ENCODE data around the gene CCDC88C. TPM values are rescaled to one million over a fixed set of nuclear protein-coding genes. Genes with fewer than 3 reads are reported as not detected.

Gene CCDC88C
- total and polyA plus RNA-seq, 2 experiments from 2014 or later: 23.6 to 60.7 TPM

DNA sequence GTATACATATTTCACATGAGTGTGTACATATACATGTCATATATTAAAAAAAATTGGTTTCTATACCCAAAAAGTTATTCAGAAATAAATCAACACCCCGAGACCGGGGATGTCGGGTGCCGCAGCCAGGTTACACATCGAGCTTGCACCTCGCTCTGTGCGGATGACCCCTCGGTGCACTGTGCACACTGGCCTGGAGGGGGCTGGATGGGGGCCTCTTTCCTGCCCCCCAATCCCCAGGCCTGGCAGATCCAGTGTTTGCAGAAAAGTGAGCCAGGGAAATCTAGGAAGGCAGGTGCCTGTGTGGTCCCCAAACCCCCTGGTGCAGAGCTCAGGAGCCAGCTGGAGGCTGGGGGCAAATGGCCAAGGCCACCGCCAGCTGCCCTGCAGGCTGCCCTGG lies 146.0 kb downstream of the CCDC88C start (continued):
- no peak; a peak in 1 of 4 replicates for TF ChIP-seq CTCF (conservative IDR thresholded peaks at IDR 0.05; ENCODE audit: low read depth in 2 of 2)

DNA sequence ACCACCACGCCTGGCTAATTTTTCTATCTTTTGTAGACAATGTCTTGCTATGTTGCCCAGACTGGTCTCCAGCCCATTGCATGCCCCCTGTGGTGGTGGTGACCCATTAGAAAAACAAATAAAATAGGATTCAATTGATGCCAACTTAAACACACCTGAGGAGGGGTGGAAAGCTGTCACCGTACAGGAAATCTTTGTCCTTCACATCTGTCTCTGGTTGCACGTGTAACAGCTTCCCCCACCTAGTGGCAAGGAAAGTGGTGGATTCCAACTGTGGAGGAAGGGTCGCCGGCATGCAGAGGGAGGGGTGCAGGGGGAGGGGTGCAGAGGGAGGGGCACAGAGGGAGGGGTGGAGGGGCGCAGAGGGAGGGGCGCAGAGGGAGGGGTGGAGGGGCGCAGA lies 147.0 kb downstream of the CCDC88C start:
- Mint-ChIP-seq H3K27me3 (ENCODE audit: insufficient read depth, low read depth, poor library complexity) (peaks cover 6% of the 10 kb centered on the region), H3K4me1 (peaks cover 2% of the 10 kb centered on the region; the same call in 1 of the 3 replicates), H3K36me3 (ENCODE audit: low read depth) (peaks cover 5% of the 10 kb centered on the region; the same call in 2 of the 3 replicates), H3K27ac (no peak overlapping the region), H3K4me3 (no peak overlapping the region), H3K9me3 (no peaks in the 10 kb centered on the region; the same call in 2 of the 3 replicates)
- no peaks in the 10 kb centered on the region for H4K20me1 ChIP-seq (replicated peaks; ENCODE audit: insufficient read depth)
- peaks cover 6% of the 10 kb centered on the region; the same call in 1 of the 2 replicates for H3K27me3 ChIP-seq (ENCODE audit: insufficient read depth)
- ATAC-seq (no peak), DNase-seq (ENCODE audit: low spot score) (no peak)
- H3K4me2 ChIP-seq: no peak overlapping the region
- no peak overlapping the region for H3K27ac ChIP-seq (ENCODE audit: low read depth)
- no peaks in the 10 kb centered on the region for H3K79me2 ChIP-seq (replicated peaks; ENCODE audit: insufficient read depth)
- no peak overlapping the region for H2AFZ ChIP-seq
- no peaks in the 10 kb centered on the region for H3K36me3 ChIP-seq (ENCODE audit: insufficient read depth)
- H3K4me3 ChIP-seq: no peak overlapping the region
- no peaks in the 10 kb centered on the region for H3K4me1 ChIP-seq (ENCODE audit: insufficient read depth)
- peak; percentile 8 to 45; a peak in 2 of 4 replicates for TF ChIP-seq CTCF (conservative IDR thresholded peaks at IDR 0.05; ENCODE audit: low read depth in 2 of 2)
- TF ChIP-seq, protein P1, sequence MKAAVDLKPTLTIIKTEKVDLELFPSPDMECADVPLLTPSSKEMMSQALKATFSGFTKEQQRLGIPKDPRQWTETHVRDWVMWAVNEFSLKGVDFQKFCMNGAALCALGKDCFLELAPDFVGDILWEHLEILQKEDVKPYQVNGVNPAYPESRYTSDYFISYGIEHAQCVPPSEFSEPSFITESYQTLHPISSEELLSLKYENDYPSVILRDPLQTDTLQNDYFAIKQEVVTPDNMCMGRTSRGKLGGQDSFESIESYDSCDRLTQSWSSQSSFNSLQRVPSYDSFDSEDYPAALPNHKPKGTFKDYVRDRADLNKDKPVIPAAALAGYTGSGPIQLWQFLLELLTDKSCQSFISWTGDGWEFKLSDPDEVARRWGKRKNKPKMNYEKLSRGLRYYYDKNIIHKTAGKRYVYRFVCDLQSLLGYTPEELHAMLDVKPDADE (IDR thresholded peaks at IDR 0.05): no peak
- no peak for TF ChIP-seq POLR2AphosphoS5 (IDR thresholded peaks at IDR 0.05; ENCODE audit: low read depth)
- TF ChIP-seq JUNB (IDR thresholded peaks at IDR 0.05; ENCODE audit: unreplicated experiment): no peak
- TF ChIP-seq EZH2 (IDR thresholded peaks at IDR 0.05; ENCODE audit: low read depth, unreplicated experiment): no peak
- H3F3A ChIP-seq (replicated peaks; ENCODE audit: low read depth): no peaks in the 10 kb centered on the region
- H3K9me2 ChIP-seq (ENCODE audit: insufficient read depth): no peaks in the 10 kb centered on the region

- H2AFZ ChIP-seq: no peak overlapping the region
- Mint-ChIP-seq H3K27ac (no peak overlapping the region), H3K4me3 (no peak overlapping the region), H3K4me1 (peaks cover 2% of the 10 kb centered on the region; the same call in 1 of the 3 replicates), H3K9me3 (no peaks in the 10 kb centered on the region; the same call in 2 of the 3 replicates), H3K27me3 (ENCODE audit: insufficient read depth, low read depth, poor library complexity) (peaks cover 8% of the 10 kb centered on the region), H3K36me3 (ENCODE audit: low read depth) (peaks cover 5% of the 10 kb centered on the region; the same call in 2 of the 3 replicates)
- DNase-seq (ENCODE audit: low spot score) (no peak), ATAC-seq (no peak)
- H3K4me2 ChIP-seq: no peak overlapping the region
- H3K79me2 ChIP-seq (replicated peaks; ENCODE audit: insufficient read depth): no peaks in the 10 kb centered on the region
- H4K20me1 ChIP-seq (replicated peaks; ENCODE audit: insufficient read depth): no peaks in the 10 kb centered on the region
- H3K4me3 ChIP-seq: no peak overlapping the region
- no peaks in the 10 kb centered on the region for H3K4me1 ChIP-seq (ENCODE audit: insufficient read depth)
- no peaks in the 10 kb centered on the region for H3K9me2 ChIP-seq (ENCODE audit: insufficient read depth)
- H3F3A ChIP-seq (replicated peaks; ENCODE audit: low read depth): no peaks in the 10 kb centered on the region
- no peak overlapping the region for H3K27ac ChIP-seq (ENCODE audit: low read depth)
- no peaks in the 10 kb centered on the region for H3K36me3 ChIP-seq (ENCODE audit: insufficient read depth)
- peaks cover 10% of the 10 kb centered on the region for H3K27me3 ChIP-seq (ENCODE audit: insufficient read depth)
- TF ChIP-seq CREB1 (CRISPR knock-in tag; IDR thresholded peaks at IDR 0.05; ENCODE audit: low read depth) (no peak), EZH2 (IDR thresholded peaks at IDR 0.05; ENCODE audit: low read depth, unreplicated experiment) (no peak), JUNB (IDR thresholded peaks at IDR 0.05; ENCODE audit: unreplicated experiment) (no peak), ZNF331 (CRISPR knock-in tag; IDR thresholded peaks at IDR 0.05; ENCODE audit: low read depth) (no peak), NANOG (IDR thresholded peaks at IDR 0.05; ENCODE audit: borderline replicate concordance) (no peak), STAT1 (IDR thresholded peaks at IDR 0.05; ENCODE audit: unreplicated experiment) (no peak), EZH2phosphoT487 (IDR thresholded peaks at IDR 0.05; ENCODE audit: unreplicated experiment) (no peak), CTCF (conservative IDR thresholded peaks at IDR 0.05; ENCODE audit: low read depth in 2 of 2) (no peak)
- TF ChIP-seq, protein P1 (IDR thresholded peaks at IDR 0.05): no peak
Measured at GRCh38 chr14:91270188-91270587, 147.4 kb downstream of the CCDC88C start.
